Cardiac muscle cell (in vitro differentiated cells and primary cell): ENCODE data around the gene ARID3A. TPM values are rescaled to one million over a fixed set of nuclear protein-coding genes. Genes with fewer than 3 reads are reported as not detected.

ENCODE experiments used
- DNase-seq, 2 donors: peaks; one replicate each; pipeline versions ENCODE4 v3.0.0 to v3.0.0-alpha.2; 2010 to 2017; ENCODE audit warnings: low read depth in 1 of 2, low spot score in 1 of 2
- H3K27ac ChIP-seq: fragments of 200-600 bp; sonication (generic); 2 replicates; pipeline ENCODE4 v1.5.1; 2016
- H3K27me3 ChIP-seq: fragments of 200-600 bp; sonication (generic); 2 replicates; pipeline ENCODE4 v1.6.0; 2016; ENCODE audit warnings: control low read depth
- H3K36me3 ChIP-seq: fragments of 200-600 bp; sonication (generic); 2 replicates; pipeline ENCODE4 v1.5.1; 2016; ENCODE audit warnings: control low read depth
- H3K4me1 ChIP-seq: fragments of 200-600 bp; sonication (generic); 2 replicates; pipeline ENCODE4 v1.8.1; 2017; ENCODE audit warnings: low read depth, mild to moderate bottlenecking, mixed run types
- H3K4me3 ChIP-seq: fragments of 200-600 bp; sonication (generic); 2 replicates; pipeline ENCODE4 v1.5.1; 2016; ENCODE audit warnings: mild to moderate bottlenecking
- H3K9me3 ChIP-seq: fragments of 200-600 bp; sonication (generic); 2 replicates; pipeline ENCODE4 v1.5.1; 2017; ENCODE audit warnings: low read depth, mild to moderate bottlenecking, control low read depth
- CTCF ChIP-seq: IDR thresholded peaks from 2 replicates; pipeline ENCODE4 v1.5.1; 2012; ENCODE audit warnings: low read depth, mild to moderate bottlenecking, low read length
- polyA plus RNA-seq: library from polyadenylated mRNA; unstranded; fragments of >200 nt; fragmentation: Nextera tagmentation; extraction: Ambion mirVana; gene quantifications from 2 replicates; pipeline ENCODE4 v1.2.1, GENCODE V29; 2016
- total RNA-seq: library from RNA; depleted of rRNA; stranded (reverse); fragments of >200 nt; gene quantifications from 2 replicates; pipeline ENCODE4 v1.2.3, GENCODE V29; 2016

ARID3A gene
- total and polyA plus RNA-seq, 2 experiments from 2014 or later = 39.1 to 62.3 TPM

- H3K9me3 ChIP-seq = no peaks in the 10 kb centered on the region
- TF ChIP-seq CTCF = no peak
- no peaks in the 10 kb centered on the region for H3K27me3 ChIP-seq
- no peaks in the 10 kb centered on the region for H3K4me1 ChIP-seq
- DNase-seq = no peak
- no peak overlapping the region for H3K27ac ChIP-seq
- no peak overlapping the region for H3K4me3 ChIP-seq
- peaks cover 11% of the 10 kb centered on the region for H3K36me3 ChIP-seq
These were observed 82.6 kb downstream of the ARID3A start for GRCh38 chr19:1008268-1009040.

- Histone ChIP-seq H3K27me3 (no peaks in the 10 kb centered on the region), H3K36me3 (peaks cover 18% of the 10 kb centered on the region), H3K4me1 (no peaks in the 10 kb centered on the region), H3K9me3 (no peaks in the 10 kb centered on the region), H3K27ac (no peak overlapping the region), H3K4me3 (no peak overlapping the region)
- no peak for TF ChIP-seq CTCF
- DNase-seq = peak in 1 of 2 donors; percentile 76
These were observed 83.5 kb downstream of the ARID3A start for GRCh38 chr19:1009041-1009980.

- Histone ChIP-seq H3K27me3 (no peaks in the 10 kb centered on the region), H3K36me3 (peaks cover 18% of the 10 kb centered on the region), H3K4me1 (no peaks in the 10 kb centered on the region), H3K9me3 (no peaks in the 10 kb centered on the region), H3K4me3 (no peak overlapping the region), H3K27ac (no peak overlapping the region)
- no peak for TF ChIP-seq CTCF
- no peak for DNase-seq
These were observed 84.2 kb downstream of the ARID3A start for GRCh38 chr19:1009981-1010538.

- no peaks in the 10 kb centered on the region for H3K27me3 ChIP-seq
- no peak for TF ChIP-seq CTCF
- H3K36me3 ChIP-seq = peaks cover 18% of the 10 kb centered on the region
- H3K4me1 ChIP-seq = no peaks in the 10 kb centered on the region
- H3K4me3 ChIP-seq = no peak overlapping the region
- H3K27ac ChIP-seq = no peak overlapping the region
- H3K9me3 ChIP-seq = no peaks in the 10 kb centered on the region
- no peak for DNase-seq
These were observed 85.0 kb downstream of the ARID3A start for GRCh38 chr19:1010586-1011510.
